Activated CD4-positive, alpha-beta T cell treated with anti-CD3 and anti-CD28 coated beads, Interleukin-2, amount 50 U/mL, for 48 hours (primary cell): Measurements from ENCODE around the gene TAS2R41.

ENCODE experiments used
- DNase-seq, 2 experiments: peaks; one replicate each; pipeline ENCODE4 v3.0.0-alpha.2; 2020

TAS2R41 gene

GRCh38 chr7:143494622-143495021 is 16.9 kb downstream of the TAS2R41 start:
- no peak for DNase-seq

DNA sequence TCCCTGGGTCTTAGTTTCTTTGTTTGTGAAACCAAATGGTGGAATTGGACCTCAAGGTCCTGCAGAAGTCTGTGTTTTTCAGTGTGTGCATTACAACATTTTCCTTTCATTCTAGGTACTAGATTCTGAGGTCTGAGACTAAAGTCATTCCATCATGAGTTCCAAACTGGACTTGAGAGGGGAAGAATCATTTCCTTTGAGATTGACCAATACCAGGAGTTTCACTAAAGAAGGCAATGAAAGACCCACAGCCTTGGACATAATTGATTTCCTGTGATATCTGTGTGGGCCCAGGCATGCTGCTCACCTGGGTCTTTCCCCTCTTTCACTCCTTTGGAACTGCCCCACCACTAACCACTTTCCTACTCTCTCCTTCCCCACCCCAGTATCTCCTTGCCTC is 18.2 kb downstream of the TAS2R41 start:
- no peak for DNase-seq

GRCh38 chr7:143496263-143496662 is 18.6 kb downstream of the TAS2R41 start:
- no peak for DNase-seq

GRCh38 chr7:143497008-143497795 is 19.5 kb downstream of the TAS2R41 start:
- no peak for DNase-seq

DNA sequence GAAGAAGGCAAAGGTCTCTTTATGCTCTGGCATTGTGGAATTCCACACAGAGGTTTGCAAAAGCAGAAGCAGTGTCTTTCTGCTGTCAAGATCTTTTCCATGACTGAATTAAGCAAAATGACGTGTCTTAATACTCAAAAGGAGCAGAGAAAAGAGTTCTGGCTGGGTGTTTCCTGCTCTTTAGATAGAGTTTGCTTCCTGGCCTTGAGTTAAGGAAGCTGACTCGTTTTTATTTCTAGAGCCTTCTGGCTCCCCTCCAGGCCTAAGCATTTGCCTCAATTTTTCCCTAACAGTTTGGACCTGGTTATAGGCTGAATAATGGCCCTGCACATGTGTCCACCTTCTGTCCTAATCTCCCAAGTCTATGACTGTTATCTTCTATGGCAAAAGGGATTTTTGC is 21.6 kb downstream of the TAS2R41 start:
- no peak for DNase-seq

- no peak for DNase-seq
Measured at GRCh38 chr7:143499743-143500348, 22.2 kb downstream of the TAS2R41 start.

GRCh38 chr7:143503261-143503660 is 25.6 kb downstream of the TAS2R41 start:
- no peak for DNase-seq

DNA sequence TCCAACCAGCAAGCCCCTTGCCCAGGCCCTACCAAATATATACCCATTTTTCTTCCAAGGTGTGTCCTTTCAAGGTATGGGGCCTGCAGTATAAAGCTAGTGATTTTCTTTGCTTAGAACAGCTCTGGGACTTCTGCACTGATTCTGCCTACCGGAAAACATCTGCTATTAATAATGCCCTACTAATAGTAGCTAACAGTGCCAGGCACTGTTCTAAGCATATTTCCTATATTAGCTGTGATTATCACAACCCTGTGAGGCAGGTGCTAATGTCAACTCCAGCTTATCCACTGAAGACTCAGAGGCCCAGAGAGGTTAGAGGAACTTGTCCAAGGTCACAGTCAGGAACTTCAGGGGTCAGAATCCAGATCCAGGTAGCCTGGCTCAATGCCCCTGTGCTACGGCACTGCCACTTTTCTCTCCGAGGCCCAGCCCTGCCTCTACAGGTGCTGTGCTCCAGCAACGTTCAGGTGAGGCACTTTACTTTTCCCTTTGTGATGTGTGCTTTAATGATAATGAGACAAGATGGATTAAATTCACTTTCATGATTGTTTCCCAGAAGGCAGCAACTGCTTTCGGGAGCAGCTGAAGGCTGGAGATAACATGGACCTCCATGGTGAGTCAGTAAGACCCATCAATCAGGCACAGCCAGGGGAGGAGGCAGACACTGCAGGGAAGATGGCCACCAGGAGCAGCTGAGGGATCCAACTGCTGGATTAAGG is 26.7 kb downstream of the TAS2R41 start:
- no peak for DNase-seq

GRCh38 chr7:143504937-143505297 is 27.2 kb downstream of the TAS2R41 start:
- no peak for DNase-seq

DNA sequence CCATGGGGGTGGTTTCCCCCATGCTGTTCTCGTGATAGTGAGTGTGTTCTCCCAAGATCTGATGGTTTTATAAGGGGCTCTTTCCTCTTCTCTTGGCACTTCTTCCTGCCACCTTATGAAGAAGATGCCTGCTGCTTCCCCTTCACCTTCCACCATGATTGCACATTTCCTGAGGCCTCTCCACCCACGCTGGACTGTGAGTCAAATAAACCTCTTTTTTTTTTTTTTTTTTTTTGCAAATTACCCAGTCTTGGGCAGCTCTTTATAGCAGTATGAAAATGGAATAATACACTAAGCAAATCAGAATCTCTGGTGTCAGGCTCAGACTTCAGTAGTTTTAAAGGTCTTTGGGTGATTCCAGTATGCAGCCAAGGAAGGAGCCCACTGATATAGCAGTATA is 28.2 kb downstream of the TAS2R41 start:
- peak; percentile 2 to 14 for DNase-seq

DNA sequence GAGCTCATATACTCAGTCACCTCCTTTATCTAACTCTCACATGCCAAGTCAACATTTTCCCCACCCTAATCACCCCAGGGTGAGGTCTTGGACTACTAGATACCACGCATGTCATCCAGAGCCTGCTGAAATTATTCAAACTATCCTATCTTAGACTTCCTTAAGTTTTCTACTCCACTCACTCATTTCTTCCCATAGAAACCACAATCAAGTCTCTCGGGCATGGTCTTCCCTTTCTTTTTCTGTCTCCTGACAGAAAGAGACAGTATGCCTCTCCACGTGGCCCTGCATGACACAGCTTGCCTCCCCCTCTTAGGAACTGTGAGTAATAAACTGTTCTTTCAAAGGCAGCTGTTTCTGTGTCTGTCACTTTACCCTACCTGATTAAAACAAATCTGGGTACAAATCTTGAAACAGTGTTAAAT is 29.4 kb downstream of the TAS2R41 start:
- no peak for DNase-seq

DNA sequence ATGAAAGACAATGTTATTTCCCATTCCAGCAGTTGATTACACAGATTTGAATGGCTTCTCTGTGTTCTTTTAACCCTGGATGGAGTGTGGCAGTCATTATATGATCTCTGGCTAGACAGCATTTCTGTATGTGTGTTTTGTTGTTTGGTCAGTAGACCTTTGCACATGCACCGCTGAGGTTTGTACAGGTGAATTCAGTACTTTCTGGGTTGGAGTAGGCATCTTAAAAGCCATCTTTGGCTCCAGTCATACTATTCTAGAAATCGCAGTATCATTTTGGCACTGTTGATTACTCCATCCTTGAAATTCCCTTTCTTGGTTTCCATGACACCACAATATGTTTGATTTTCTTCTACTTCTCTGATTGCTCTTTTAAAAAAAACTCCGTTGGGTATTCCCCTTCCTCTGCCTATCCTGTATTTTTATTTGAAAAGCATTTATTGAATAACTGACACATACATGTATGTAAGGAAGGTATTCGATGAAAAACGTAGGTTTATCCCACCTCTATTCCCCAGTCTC is 29.9 kb downstream of the TAS2R41 start:
- DNase-seq: no peak

- DNase-seq: no peak
Measured at GRCh38 chr7:143510854-143511592, 33.4 kb downstream of the TAS2R41 start.

- no peak for DNase-seq
Measured at GRCh38 chr7:143511593-143512047, 33.9 kb downstream of the TAS2R41 start.

- DNase-seq: no peak
Measured at GRCh38 chr7:143512488-143513340, 35.0 kb downstream of the TAS2R41 start.

DNA sequence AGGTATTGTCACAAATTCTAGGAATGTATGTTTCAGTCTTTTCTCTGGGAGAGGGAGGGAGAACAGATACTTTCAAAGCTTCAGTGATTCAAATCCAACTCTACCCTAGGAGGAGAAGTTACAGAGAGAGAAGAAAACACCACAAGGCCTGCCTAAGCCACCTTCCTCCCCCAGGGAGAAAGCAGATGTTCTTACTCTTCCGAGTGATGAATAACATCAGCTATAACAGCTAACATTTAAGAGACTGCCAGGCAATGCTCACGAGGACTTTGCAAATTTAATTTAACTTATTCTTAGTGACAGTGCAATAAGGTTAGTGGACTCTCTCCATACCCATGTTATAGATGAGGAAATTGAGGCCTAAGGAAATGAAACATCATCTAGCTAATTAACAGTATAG is 36.8 kb downstream of the TAS2R41 start:
- DNase-seq: no peak

DNA sequence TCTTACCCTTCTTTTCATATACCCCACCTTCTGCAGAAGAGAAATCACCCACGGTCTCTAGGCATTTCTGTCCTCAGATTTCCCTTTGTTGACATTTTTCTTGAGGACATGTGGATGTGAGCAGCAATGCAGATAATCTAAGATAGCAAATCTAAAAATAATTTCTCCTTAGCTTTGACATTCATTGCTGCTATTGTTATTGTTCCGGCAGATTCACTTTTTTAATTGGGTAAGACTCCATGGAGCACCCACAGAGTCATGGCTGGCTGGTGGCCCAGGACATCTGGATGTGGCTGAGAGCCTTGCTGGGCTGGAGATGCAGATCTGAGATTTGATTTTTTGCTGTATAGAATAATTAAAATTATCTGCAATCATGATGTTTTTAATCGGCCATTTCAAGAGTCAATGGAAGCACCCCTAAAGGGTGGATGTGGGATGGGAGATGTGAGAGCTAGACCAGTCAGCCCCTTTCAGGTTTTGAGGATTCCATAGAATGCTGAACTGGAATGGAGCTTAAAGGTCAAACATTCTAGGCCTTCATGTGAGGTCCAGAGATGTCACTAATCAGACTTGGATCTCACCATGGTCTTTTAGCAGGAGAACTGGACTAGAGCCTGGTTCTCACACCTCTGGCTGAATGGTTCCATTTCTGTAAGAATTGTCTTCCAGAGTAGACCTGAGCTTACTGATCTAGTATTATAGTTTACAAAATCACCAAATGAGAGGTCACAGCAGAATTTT is 37.5 kb downstream of the TAS2R41 start:
- DNase-seq: no peak

DNA sequence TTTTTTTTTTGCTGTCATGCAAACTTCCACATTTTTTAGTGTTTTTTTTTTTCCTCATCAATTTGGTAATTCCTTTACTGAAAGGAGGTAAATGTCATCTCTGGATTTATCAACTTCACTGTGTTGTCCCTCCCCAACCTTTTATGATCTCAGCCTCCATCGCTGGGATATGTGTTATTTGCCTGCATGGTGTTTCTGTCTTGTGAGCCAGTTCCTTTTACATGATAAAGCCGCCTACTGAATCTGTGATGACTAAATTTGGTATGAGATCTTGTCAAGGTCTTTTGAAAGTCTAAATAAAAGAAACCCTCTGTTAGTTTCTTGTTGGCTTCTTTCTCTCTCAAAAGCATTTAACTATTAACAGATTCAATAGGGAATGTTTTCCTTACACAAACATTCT is 39.3 kb downstream of the TAS2R41 start:
- no peak for DNase-seq

GRCh38 chr7:143518521-143518920 is 40.8 kb downstream of the TAS2R41 start:
- no peak for DNase-seq

- no peak for DNase-seq
Measured at GRCh38 chr7:143518941-143519340, 41.3 kb downstream of the TAS2R41 start.
